H7 (cell line): ENCODE data around the gene SLC12A3. TPM values are rescaled to one million over a fixed set of nuclear protein-coding genes. Genes with fewer than 3 reads are reported as not detected.
A peak's percentile ranks its signal among the peaks of the same experiment; 100 is the strongest.

Experiments
- DNase-seq: peaks from one replicate; pipeline ENCODE4 v3.0.0; 2012
- H3K27me3 ChIP-seq: 2 replicates; pipeline ENCODE4 v1.6.0; 2011; ENCODE audit warnings: mild to moderate bottlenecking, low read length; ENCODE audit not compliant: control insufficient read depth, insufficient read depth
- H3K36me3 ChIP-seq: replicated peaks from 2 replicates; pipeline ENCODE4 v1.5.1; 2011; ENCODE audit warnings: low read length; ENCODE audit not compliant: control insufficient read depth, insufficient read depth
- H3K4me3 ChIP-seq: 2 replicates; pipeline ENCODE4 v1.5.1; 2011; ENCODE audit warnings: low read depth, mild to moderate bottlenecking, control low read depth, low read length, moderate library complexity; ENCODE audit not compliant: insufficient read depth
- total RNA-seq: library from RNA; depleted of rRNA; stranded (reverse); fragments of >200 nt; shearing (Covaris generic); gene quantifications from 2 replicates; pipeline ENCODE4 v1.2.3, GENCODE V29; 2014; rRNA removed

The SLC12A3 gene
- total RNA-seq: not detected in 2 replicates

GRCh38 chr16:56864960-56865359 lies at the start of gene SLC12A3:
Gene SLC12A3, plus strand, starts transcription at chr16:56865207. Its CDS starts 29 bp downstream, at chr16:56865236.
- Histone ChIP-seq H3K36me3 (no peaks in the 10 kb centered on the region), H3K4me3 (no peak within 1 kb of the TSS), H3K27me3 (no peaks in the 10 kb centered on the region)
- peak; percentile 46 for DNase-seq

- Histone ChIP-seq H3K27me3 (no peaks in the 10 kb centered on the region), H3K36me3 (no peaks in the 10 kb centered on the region; the same call in 1 of the 2 replicates), H3K4me3 (no peak overlapping the region)
- no peak for DNase-seq
Measured at GRCh38 chr16:56815721-56816120, 49.3 kb upstream of the SLC12A3 start.

- no peaks in the 10 kb centered on the region for H3K27me3 ChIP-seq
- DNase-seq: no peak
- no peak overlapping the region for H3K4me3 ChIP-seq
- peaks cover 2% of the 10 kb centered on the region for H3K36me3 ChIP-seq
Measured at GRCh38 chr16:56817056-56817455, 48.0 kb upstream of the SLC12A3 start.

- no peak for DNase-seq
- Histone ChIP-seq H3K27me3 (no peaks in the 10 kb centered on the region), H3K4me3 (no peak overlapping the region), H3K36me3 (peaks cover 3% of the 10 kb centered on the region)
Measured at GRCh38 chr16:56817938-56818337, 47.1 kb upstream of the SLC12A3 start.

- Histone ChIP-seq H3K36me3 (peaks cover 7% of the 10 kb centered on the region), H3K4me3 (no peak overlapping the region), H3K27me3 (no peaks in the 10 kb centered on the region)
- DNase-seq: no peak
Measured at GRCh38 chr16:56823081-56823733, 41.8 kb upstream of the SLC12A3 start.

GRCh38 chr16:56824331-56824730 lies 40.7 kb upstream of the SLC12A3 start:
- Histone ChIP-seq H3K36me3 (peaks cover 11% of the 10 kb centered on the region), H3K4me3 (no peak overlapping the region), H3K27me3 (no peaks in the 10 kb centered on the region)
- no peak for DNase-seq

- DNase-seq: no peak
- no peaks in the 10 kb centered on the region for H3K27me3 ChIP-seq
- H3K4me3 ChIP-seq: no peak overlapping the region
- H3K36me3 ChIP-seq: peaks cover 11% of the 10 kb centered on the region
Measured at GRCh38 chr16:56824804-56825203, 40.2 kb upstream of the SLC12A3 start.

GRCh38 chr16:56825826-56826225 lies 39.2 kb upstream of the SLC12A3 start:
- no peak for DNase-seq
- Histone ChIP-seq H3K4me3 (no peak overlapping the region), H3K36me3 (peaks cover 17% of the 10 kb centered on the region), H3K27me3 (no peaks in the 10 kb centered on the region)

GRCh38 chr16:56828647-56829046 lies 36.4 kb upstream of the SLC12A3 start:
- Histone ChIP-seq H3K36me3 (peaks cover 28% of the 10 kb centered on the region), H3K27me3 (no peaks in the 10 kb centered on the region)

GRCh38 chr16:56830669-56831068 lies 34.3 kb upstream of the SLC12A3 start:
- H3K4me3 ChIP-seq: no peak overlapping the region
- no peak for DNase-seq
- H3K36me3 ChIP-seq: peaks cover 30% of the 10 kb centered on the region
- no peaks in the 10 kb centered on the region for H3K27me3 ChIP-seq

More at GRCh38 chr16:56828647-56829046, 36.4 kb upstream of the SLC12A3 start:
- H3K4me3 ChIP-seq: no peak overlapping the region
- no peak for DNase-seq

GRCh38 chr16:56832768-56833167 lies 32.2 kb upstream of the SLC12A3 start:
- DNase-seq: no peak
- Histone ChIP-seq H3K36me3 (peaks cover 36% of the 10 kb centered on the region), H3K4me3 (no peak overlapping the region), H3K27me3 (no peaks in the 10 kb centered on the region)

GRCh38 chr16:56833243-56833970 lies 31.6 kb upstream of the SLC12A3 start:
- H3K4me3 ChIP-seq: no peak overlapping the region
- peaks cover 39% of the 10 kb centered on the region for H3K36me3 ChIP-seq
- DNase-seq: no peak
- H3K27me3 ChIP-seq: no peaks in the 10 kb centered on the region

GRCh38 chr16:56835320-56835719 lies 29.7 kb upstream of the SLC12A3 start:
- DNase-seq: no peak
- H3K4me3 ChIP-seq: no peak overlapping the region
- H3K36me3 ChIP-seq: peaks cover 35% of the 10 kb centered on the region
- no peaks in the 10 kb centered on the region for H3K27me3 ChIP-seq

- Histone ChIP-seq H3K36me3 (peaks cover 39% of the 10 kb centered on the region), H3K27me3 (no peaks in the 10 kb centered on the region), H3K4me3 (no peak overlapping the region)
- no peak for DNase-seq
Measured at GRCh38 chr16:56836410-56837230, 28.4 kb upstream of the SLC12A3 start.
